LoVo (cell line): ENCODE results near the gene FAM200A.
"Not testable (repeated sequence)": the region's sequence is repeated elsewhere in the genome, so short reads cannot be mapped to it uniquely, and the experiment has no call there.

Experiments
- DNase-seq: peaks from one replicate; pipeline ENCODE4 v3.0.0-alpha.2; 2016; ENCODE audit warnings: low spot score

FAM200A gene

DNA sequence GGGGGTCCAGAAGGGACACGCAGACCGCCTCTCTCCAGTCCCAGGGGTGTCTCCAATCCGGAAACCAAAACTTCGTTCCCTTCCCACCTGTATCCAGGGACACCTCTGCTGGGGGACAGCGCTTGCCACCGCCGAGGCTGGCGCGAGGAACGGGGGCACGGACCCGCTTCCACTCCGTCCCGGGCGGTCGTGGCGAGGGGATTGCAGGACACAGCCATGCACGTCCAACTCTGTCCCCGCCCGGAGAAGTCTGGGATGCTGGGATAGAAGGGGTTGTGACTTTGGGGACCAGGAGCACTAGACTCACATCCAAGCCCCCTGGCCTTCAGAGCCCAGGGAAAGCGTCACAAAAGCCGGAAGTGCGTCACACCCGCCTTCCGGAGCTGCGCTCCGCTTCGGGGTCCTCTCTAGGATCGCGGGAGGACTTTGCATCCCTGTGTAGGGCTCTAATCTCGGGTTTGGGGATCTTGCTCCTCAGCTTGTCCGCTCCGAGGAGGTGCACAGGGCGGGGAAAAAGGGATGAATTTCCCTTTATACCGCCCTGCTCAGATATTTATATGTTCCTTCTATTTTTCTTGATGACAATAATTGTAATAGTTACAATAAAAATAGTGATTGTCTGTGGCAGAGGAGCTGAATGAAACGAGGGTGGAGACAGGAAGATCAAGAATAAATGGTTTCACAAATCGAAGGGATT lies at the start of gene FAM200A:
Gene FAM200A (minus strand): TSS at position 348 of the 697 bp plus-strand sequence. CDS start 3,707 bp downstream, outside the sequence.
- DNase-seq = peak; percentile 92

GRCh38 chr7:99599836-99600235 lies 47.9 kb upstream of the FAM200A start:
- no peak for DNase-seq

- no peak for DNase-seq
Measured at GRCh38 chr7:99597762-99598501, 46.0 kb upstream of the FAM200A start, which contains the start of gene TMEM225B. TSS of gene TMEM225B (plus strand) at chr7:99598267. CDS start at chr7:99604389, 6,122 bp downstream.

GRCh38 chr7:99596408-99596955 lies 44.6 kb upstream of the FAM200A start:
- DNase-seq = no peak

DNA sequence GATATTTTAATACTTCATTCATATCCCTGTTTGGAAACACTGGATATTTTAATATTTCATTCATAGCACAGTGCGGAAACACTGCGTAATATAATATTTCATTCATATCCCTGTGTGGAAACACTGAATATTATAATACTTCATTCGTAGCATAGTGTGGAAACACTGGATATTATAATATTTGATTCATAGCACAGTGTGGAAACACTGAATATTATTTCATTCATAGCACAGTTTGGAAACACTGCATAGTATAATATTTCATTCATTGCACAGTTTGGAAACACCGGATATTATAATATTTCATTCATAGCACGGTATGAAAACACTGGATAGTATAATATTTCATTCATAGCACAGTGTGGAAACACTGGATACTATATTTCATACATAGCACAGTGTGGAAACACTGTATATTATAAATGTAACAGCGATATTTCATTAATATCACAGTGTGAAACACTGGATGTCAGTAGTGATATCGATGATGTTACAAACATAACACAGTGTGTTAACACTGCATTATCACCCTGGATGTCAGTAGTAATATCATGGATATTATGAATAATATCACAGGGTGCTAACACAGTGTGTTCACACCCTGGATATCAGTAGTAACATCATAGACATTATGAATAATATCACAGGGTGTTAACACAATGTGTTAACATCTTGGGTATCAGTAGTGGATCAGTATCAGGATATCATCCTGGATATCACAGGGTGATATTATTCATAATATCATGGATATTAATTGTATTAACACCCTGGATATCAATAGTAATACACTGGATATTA lies 43.2 kb upstream of the FAM200A start:
- no peak for DNase-seq

- no peak for DNase-seq
Measured at GRCh38 chr7:99588868-99589267, 37.0 kb upstream of the FAM200A start.

GRCh38 chr7:99580778-99581332 lies 28.9 kb upstream of the FAM200A start:
- not testable (repeated sequence) for DNase-seq

DNA sequence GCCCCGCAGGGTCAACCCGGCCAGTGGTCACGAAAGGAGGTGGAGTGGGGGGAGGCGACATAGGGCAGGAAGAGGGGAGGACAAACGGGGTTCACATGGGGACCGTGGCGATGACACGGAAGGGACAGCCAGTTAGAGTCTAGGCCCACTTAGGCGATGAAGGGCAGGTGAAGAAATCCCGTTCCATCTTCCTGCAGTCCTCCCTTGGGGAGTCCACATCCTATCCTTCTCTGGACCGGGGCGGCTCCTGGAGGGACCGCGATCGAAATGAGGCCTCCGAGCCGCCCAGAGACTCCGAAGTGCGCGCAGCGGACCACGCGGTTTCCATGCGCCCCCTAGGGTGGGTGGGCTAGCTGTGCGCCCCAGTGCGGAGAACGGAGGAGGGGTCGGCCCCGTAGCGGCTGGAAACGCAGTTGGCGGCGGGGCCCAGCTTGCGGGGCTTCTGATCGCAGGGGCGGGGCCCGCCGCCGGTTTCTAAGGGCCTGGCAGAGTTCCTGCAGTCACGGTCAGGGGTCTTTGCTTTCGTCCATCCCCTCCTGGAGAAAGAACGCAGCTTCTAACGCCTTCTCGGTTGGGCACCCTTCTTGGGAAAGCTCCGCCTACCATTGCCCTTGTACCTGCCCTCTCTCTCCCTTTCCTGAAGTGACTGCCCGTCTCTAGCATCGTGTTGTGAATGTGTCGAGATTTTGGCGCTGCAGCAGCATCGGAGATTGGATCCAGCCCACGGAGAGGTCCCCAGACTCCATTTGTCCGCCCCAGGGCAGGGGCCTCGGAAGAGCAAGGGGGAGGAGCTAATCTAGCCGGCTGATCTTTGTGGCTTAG lies 28.3 kb upstream of the FAM200A start:
- DNase-seq = no peak

DNA sequence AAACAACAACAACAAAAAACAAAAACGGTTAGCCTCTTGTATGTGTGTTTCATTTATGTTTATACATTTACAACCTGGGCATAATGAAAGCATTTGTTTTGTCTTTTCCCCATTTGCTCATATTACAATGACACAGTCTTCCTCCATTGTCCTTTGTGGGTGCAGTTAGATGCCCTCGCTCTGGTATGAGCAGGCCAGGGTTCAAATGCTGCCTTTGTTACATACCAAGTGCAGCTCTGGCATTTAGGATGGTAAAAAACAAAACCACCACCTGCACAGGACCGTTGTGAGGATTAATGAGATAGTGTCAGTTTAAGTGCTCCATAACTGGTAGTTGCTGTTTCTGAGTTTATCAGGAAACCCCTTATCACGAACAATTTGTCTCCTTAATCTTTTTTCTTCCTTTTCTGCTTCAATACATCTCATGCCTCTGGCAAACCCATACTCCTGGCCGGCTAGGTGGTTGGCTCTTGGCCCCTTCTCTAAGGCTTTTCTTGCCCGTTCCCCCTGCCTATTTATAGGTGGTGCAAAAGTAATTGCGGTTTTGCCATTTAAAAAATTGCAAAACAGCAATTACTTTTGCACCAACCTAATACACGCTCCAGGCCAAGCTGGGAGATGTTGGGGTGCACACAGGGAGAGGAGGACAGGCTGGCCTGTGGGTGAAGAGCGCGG lies 27.5 kb upstream of the FAM200A start:
- no peak for DNase-seq

GRCh38 chr7:99576251-99576650 lies 24.3 kb upstream of the FAM200A start:
- DNase-seq = no peak

DNA sequence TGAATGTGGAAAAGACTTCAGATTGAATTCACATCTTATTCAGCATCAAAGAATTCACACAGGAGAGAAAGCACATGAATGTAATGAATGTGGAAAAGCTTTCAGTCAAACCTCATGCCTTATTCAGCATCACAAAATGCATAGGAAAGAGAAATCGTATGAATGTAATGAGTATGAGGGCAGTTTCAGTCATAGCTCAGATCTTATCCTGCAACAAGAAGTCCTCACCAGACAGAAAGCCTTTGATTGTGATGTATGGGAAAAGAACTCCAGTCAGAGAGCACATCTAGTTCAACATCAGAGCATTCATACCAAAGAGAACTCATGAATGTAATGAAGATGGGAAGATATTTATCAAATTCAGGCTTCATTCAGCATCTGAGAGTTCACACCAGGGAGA lies 21.3 kb upstream of the FAM200A start:
- no peak for DNase-seq

DNA sequence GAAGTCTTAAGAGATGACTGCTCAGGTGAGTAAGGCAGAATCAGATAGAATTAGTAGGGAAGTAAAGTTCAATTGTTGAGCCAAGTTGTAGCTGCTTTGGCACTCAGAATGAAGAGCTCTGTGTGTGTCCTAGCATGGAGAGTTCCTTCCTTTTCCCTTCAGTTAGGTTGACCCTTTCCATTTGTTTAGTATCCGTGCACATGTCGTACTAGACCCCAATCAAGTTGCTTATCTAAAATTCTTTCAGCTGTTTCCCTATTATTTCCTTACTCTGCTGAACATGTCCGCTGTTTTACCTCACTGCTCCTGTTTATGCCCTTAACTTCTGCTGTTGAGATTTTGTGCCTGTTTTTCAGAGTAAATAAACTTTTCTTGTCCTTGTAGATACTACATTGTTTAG lies 19.9 kb upstream of the FAM200A start:
- no peak for DNase-seq

DNA sequence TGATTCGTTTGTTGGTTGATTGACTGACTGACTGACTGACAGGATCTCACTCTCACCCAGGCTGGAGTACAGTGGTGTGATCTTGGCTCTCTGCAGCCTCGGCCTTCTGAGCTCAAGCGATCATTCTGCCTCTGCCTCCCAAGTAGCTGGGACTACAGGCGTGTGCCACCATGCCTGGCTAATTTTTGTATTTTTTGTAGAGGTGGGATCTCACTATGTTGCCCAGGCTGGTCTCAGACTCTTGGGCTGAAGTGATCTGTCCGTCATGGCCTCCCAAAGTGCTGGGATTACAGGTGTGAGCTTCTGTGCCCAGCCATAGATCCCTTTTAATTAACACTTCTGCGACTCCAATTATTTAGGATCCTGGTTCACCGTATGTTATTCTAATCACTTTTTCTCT lies 16.9 kb upstream of the FAM200A start:
- not testable (repeated sequence) for DNase-seq

DNA sequence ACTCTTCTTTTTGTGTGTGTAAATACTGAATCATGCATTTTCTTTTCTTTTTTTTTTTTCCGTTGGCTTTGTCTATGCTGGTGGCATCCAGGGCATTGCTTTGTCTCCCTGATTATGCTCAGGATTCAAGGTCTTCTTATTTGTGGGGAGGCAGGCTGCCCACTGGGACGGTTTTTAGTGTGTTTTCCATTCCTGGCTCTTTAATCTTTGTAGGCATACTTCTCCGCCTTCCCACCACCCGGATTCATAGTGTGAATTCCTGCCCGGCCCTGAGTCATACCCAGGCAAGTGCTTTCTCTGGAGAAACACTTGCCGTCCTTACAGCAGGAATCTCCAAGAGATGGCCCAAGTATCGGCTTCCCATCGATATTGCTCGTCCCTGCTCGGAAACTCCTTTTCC lies 11.7 kb upstream of the FAM200A start:
- peak; percentile 63 for DNase-seq

DNA sequence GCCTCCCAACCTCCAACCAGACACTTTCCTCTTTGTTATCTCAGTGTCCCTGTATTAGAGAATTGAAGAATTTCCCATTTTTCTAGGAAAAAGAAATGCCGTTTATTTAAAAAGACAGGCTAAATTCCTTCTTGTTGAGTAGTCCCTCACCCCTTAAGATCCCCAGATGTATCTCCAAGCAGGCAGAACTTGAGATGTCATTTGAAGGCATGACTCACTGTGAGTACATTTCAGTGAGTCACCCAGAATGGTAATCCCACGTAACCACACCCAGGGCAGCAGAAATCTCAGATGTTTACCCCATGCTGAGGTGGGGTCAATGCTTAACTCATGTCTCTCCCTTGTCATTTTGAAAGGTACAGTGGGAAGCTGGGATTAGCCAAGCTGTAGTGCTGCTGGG lies 10.9 kb upstream of the FAM200A start:
- peak; percentile 99 for DNase-seq

DNA sequence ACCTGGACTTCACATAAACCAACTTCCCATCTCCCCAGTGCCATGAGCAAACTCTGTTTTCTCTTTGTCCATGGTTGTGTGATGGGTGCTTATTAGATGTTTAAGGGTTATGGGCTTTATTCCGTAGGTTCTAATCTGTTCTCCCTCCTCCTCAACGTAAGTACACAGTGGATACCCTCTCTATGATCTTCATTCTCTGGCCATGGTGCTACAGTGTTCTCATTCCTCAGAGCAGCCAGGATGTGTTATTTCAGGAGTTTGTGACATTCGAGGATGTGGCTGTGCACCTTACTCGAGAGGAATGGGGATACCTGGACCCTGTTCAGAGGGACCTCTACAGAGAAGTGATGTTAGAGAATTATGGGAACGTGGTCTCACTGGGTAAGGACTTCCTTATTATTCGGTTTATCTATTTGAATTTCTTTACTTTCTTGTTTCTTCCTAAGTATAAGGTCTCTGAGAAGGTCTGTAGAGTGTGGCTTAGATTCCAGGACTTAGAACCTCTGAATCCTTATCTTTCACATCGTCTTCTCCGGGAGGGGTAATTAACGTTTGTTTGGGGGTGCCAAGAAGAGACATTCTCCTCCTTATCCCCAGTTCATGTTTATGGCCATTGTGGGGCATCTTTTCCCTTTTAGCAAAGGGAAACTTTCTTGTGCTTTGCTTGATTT lies 10.3 kb upstream of the FAM200A start:
- DNase-seq = no peak

DNA sequence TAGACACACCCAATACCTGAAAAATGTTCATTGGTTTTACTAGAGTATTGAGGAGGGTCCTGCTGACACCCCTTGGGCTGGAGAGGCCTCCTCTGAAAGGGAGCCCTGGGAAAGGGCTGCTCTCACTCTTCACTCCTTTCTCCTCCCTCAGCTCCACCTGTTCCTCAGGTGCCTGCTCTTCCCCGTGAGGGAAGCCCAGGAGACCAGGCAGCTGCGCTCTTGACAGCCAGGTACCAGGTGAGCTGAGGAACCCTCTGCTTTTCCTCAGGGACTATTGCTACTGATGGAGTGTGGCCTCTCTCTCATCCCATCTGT lies 9.8 kb upstream of the FAM200A start:
- DNase-seq = no peak

DNA sequence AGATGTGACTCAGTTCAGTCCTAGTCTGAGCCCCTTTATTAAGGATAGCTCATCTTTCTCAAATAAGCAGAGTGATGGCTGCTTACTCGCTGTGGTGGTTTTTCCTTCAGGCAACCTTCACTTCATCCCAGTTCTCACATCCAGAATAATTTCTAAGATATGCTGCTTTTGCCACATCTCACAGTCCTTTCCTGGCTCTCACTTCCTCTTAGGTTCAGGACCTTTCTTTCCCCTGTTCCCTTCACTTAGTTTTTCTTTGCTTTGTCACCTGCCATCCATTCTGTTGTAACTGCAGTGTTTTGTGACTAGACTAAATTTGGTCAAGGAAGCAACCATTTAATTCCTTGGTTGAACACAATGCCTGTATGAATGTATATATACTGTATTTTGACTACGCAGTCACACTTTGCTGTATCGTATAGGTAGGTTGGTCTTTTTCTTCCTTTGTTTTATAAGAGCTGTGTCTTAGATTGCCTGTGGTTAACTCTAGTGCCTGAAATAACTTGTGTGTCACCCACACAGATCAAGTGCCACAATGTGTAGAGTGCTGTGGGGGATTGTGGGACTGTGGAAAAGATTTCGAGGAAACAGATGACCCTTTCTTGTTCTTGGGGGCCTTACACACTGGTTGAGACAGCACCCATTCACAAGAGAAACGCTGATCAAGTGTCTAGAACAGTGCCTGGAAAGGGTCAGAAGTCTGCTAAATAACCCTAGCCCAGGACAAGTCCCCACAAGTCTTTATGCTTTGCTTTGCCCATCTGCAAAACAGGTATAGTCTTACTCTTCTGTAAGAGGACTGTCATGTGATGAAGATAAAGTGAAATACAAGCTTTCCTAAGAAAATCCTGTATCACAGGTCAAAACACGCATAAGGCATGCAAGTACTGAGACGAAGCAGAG lies 9.2 kb upstream of the FAM200A start:
- no peak for DNase-seq
